B cell (primary cell): ENCODE measurements around the gene DHX40. TPM values are rescaled to one million over a fixed set of nuclear protein-coding genes. Genes with fewer than 3 reads are reported as not detected.

ENCODE experiments used
- ATAC-seq: fragments of 200-7000 bp; cut with Tn5 transposase; one replicate; pipeline ENCODE4 v1.10.0; 2021; ENCODE audit warnings: low read depth, mild to moderate bottlenecking, moderate number of reproducible peaks, moderate library complexity
- CTCF ChIA-PET: fragments of 350-600 bp; sonication (Branson Sonifier 250); formaldehyde crosslinking; loops from one replicate; lab custom pipeline; 2021; ENCODE audit warnings: antibody characterized with exemption, inconsistent platforms; lab: Charles Lee
- POLR2A ChIA-PET: fragments of 350-600 bp; sonication (Branson Sonifier 250); formaldehyde crosslinking; loops from one replicate; lab custom pipeline; 2021; ENCODE audit warnings: antibody characterized with exemption; lab: Charles Lee
- DNase-seq: peaks from one replicate; pipeline ENCODE4 v3.0.0; 2013
- H2AFZ ChIP-seq: 2 replicates; pipeline ENCODE4 v1.6.1; 2012; ENCODE audit warnings: mild to moderate bottlenecking, low read depth, low read length; ENCODE audit not compliant: insufficient read depth, poor library complexity, severe bottlenecking
- H3K27ac ChIP-seq, 2 donors: 1 replicate in 1 of 2; 2 replicates in 1 of 2; pipeline ENCODE4 v1.5.1; 2012 to 2013; ENCODE audit warnings: low read length in 2 of 2, mild to moderate bottlenecking in 2 of 2, moderate library complexity in 1 of 2
- H3K27me3 ChIP-seq, 4 experiments: fragments of 200-600 bp in 1 of 4; sonication (generic) in 1 of 4; replicated peaks in 1 of 4; 1 replicate in 2 of 4; 2 replicates in 2 of 4; pipeline versions ENCODE4 v1.6.1 to v1.7.0; 2013 to 2016; ENCODE audit warnings: low read length in 3 of 4, mild to moderate bottlenecking in 2 of 4, mixed read lengths in 1 of 4, moderate library complexity in 1 of 4; ENCODE audit not compliant: insufficient read depth in 4 of 4, control insufficient read depth in 3 of 4; ENCODE audit errors: control extremely low read depth in 1 of 4
- H3K36me3 ChIP-seq, 2 experiments: replicated peaks in 1 of 2; 1 replicate in 1 of 2; 2 replicates in 1 of 2; pipeline versions ENCODE4 v1.6.1 to v1.7.1; 2013; ENCODE audit warnings: low read length in 1 of 2; ENCODE audit not compliant: insufficient read depth in 2 of 2, control insufficient read depth in 1 of 2; ENCODE audit errors: control extremely low read depth in 1 of 2, extremely low read depth in 1 of 2
- H3K4me1 ChIP-seq, 2 donors: fragments of 200-600 bp in 1 of 2; sonication (generic) in 1 of 2; 1 replicate in 1 of 2; 2 replicates in 1 of 2; pipeline versions ENCODE4 v1.5.1 to v1.6.1; 2013 to 2017; ENCODE audit warnings: low read length in 2 of 2; ENCODE audit not compliant: control insufficient read depth in 2 of 2, insufficient read depth in 2 of 2
- H3K4me2 ChIP-seq: replicated peaks from 2 replicates; pipeline ENCODE3; 2012; ENCODE audit warnings: mild to moderate bottlenecking, low read depth, low read length; ENCODE audit not compliant: poor library complexity, severe bottlenecking
- H3K4me3 ChIP-seq, 5 experiments: fragments of 200-600 bp in 1 of 5; sonication (generic) in 1 of 5; 1 replicate in 3 of 5; 2 replicates in 2 of 5; pipeline versions ENCODE4 v1.5.1 to v1.7.0; 2011 to 2016; ENCODE audit warnings: low read length in 4 of 5, mild to moderate bottlenecking in 4 of 5, low read depth in 2 of 5, control low read depth in 1 of 5, moderate library complexity in 1 of 5; ENCODE audit not compliant: insufficient read depth in 1 of 5; ENCODE audit errors: control extremely low read depth in 1 of 5, extremely low read depth in 1 of 5
- H3K79me2 ChIP-seq: fragments of 200-600 bp; sonication (generic); one replicate; pipeline ENCODE4 v1.6.0; 2016; ENCODE audit warnings: low read length; ENCODE audit not compliant: control insufficient read depth, insufficient read depth
- H3K9ac ChIP-seq: fragments of 200-600 bp; sonication (generic); 2 replicates; pipeline ENCODE4 v1.6.1; 2017; ENCODE audit warnings: mild to moderate bottlenecking, low read length, moderate library complexity
- H3K9me3 ChIP-seq, 3 donors: one replicate each; pipeline versions ENCODE4 v1.6.1 to v1.7.1; 2013; ENCODE audit warnings: low read length in 2 of 3; ENCODE audit not compliant: control insufficient read depth in 2 of 3, insufficient read depth in 1 of 3; ENCODE audit errors: control extremely low read depth in 1 of 3
- H4K20me1 ChIP-seq: 2 replicates; pipeline ENCODE4 v1.6.0; 2012; ENCODE audit warnings: mild to moderate bottlenecking, low read length; ENCODE audit not compliant: insufficient read depth, control insufficient read depth, poor library complexity, severe bottlenecking
- H3K27ac Mint-ChIP-seq: one replicate; pipeline ENCODE4 v1.8.0; 2021; ENCODE audit warnings: mixed read lengths
- H3K27me3 Mint-ChIP-seq: one replicate; pipeline ENCODE4 v1.8.0; 2021; ENCODE audit warnings: mixed read lengths
- H3K4me1 Mint-ChIP-seq: one replicate; pipeline ENCODE4 v1.8.0; 2021; ENCODE audit warnings: mixed read lengths
- H3K4me3 Mint-ChIP-seq: one replicate; pipeline ENCODE4 v1.8.0; 2021; ENCODE audit warnings: mixed read lengths
- H3K9me3 Mint-ChIP-seq: one replicate; pipeline ENCODE4 v1.8.0; 2022; ENCODE audit warnings: mixed read lengths; ENCODE audit not compliant: insufficient read depth
- CTCF ChIP-seq: fragments of 200-600 bp; IDR thresholded peaks from one replicate; pipeline ENCODE4 v1.8.0; 2022; ENCODE audit warnings: antibody characterized with exemption, mild to moderate bottlenecking
- EZH2 ChIP-seq: IDR thresholded peaks from 2 replicates; pipeline ENCODE4 v1.6.1; 2012; ENCODE audit warnings: borderline replicate concordance, low read depth, mild to moderate bottlenecking, moderate library complexity, low read length; ENCODE audit not compliant: insufficient read depth, poor library complexity, severe bottlenecking
- WGBS: methylation state at CpG from one replicate; pipeline ENCODE4 v1.1.5; 2013; ENCODE audit warnings: missing lambda C conversion rate; ENCODE audit not compliant: insufficient coverage; 5-methylcytosine and 5-hydroxymethylcytosine counted together
- intact Hi-C: fragments of 100-400 bp; cut with micrococcal nuclease; formaldehyde crosslinking; loops from one replicate; pipeline ENCODE4 v1.10.0; 2022
- polyA plus RNA-seq: library from polyadenylated mRNA; depleted of rRNA; stranded (reverse); fragments of >200 nt; gene quantifications from 2 replicates; pipeline ENCODE4 v1.2.3, GENCODE V29; 2012
- total RNA-seq, 2 donors: library from RNA; stranded (reverse); fragments of 120-200 nt in 1 of 2; gene quantifications; 1 replicate in 1 of 2; 2 replicates in 1 of 2; pipeline versions ENCODE4 v1.2.3 to v1.2.4, GENCODE V29; 2013 to 2022

DHX40 gene
- total and polyA plus RNA-seq, 2 donors (not counting 1 experiment from before 2014, with no cell fraction given), result 10.4 to 28.7 TPM

- H3K27ac ChIP-seq, result no peak overlapping the region
- no peaks in the 10 kb centered on the region for H3K27me3 Mint-ChIP-seq
- H3K27ac Mint-ChIP-seq, result no peak overlapping the region
- peaks cover 83% of the 10 kb centered on the region for H3K79me2 ChIP-seq
- ChIA-PET CTCF (interaction anchor here (1.1 to 1.2 kb wide), 2 partner anchors 14 to 337 kb away, joined by 3 to 4 read pairs; no protein-coding TSS in a partner anchor), POLR2A (no interaction called here)
- ATAC-seq, result no peak
- intact Hi-C loops, result no loop called here
- peaks cover 30% of the 10 kb centered on the region for H3K4me1 Mint-ChIP-seq
- no peak overlapping the region for H3K4me3 ChIP-seq
- WGBS, result 100% methylated on average over 3 of the region's 6 CpGs
- H3K9ac ChIP-seq, result no peak overlapping the region
- TF ChIP-seq EZH2, result no peak
- TF ChIP-seq CTCF, result no peak
- no peaks in the 10 kb centered on the region for H3K9me3 Mint-ChIP-seq
- H3K4me2 ChIP-seq, result no peak overlapping the region
- peaks cover 20 to 26% of the 10 kb centered on the region in 2 donors for H3K4me1 ChIP-seq
- peaks cover 6% of the 10 kb centered on the region for H4K20me1 ChIP-seq
- H2AFZ ChIP-seq, result no peak overlapping the region
- no peaks in the 10 kb centered on the region for H3K27me3 ChIP-seq
- peaks cover 10 to 74% of the 10 kb centered on the region in 2 experiments for H3K36me3 ChIP-seq
- H3K9me3 ChIP-seq, result peaks cover 0 to 1% (median 0%) of the 10 kb centered on the region in 3 donors
- no peak for DNase-seq
- H3K4me3 Mint-ChIP-seq, result no peak overlapping the region
Measured at GRCh38 chr17:59647288-59647687, 81.9 kb downstream of the DHX40 start.

- Histone ChIP-seq H3K9me3 (peaks cover 0 to 1% (median 0%) of the 10 kb centered on the region in 3 donors), H3K4me1 (peaks cover 0 to 4% of the 10 kb centered on the region in 2 donors), H3K4me2 (no peak overlapping the region), H3K27me3 (no peaks in the 10 kb centered on the region), H3K79me2 (peaks cover 79% of the 10 kb centered on the region), H3K4me3 (no peak overlapping the region), H2AFZ (no peak overlapping the region), H3K27ac (peak overlapping the region in 1 of 2 donors; percentile 0), H4K20me1 (peaks cover 16% of the 10 kb centered on the region), H3K36me3 (peaks cover 13 to 86% of the 10 kb centered on the region in 2 experiments), H3K9ac (no peak overlapping the region)
- Mint-ChIP-seq H3K4me1 (peaks cover 10% of the 10 kb centered on the region), H3K4me3 (no peak overlapping the region), H3K9me3 (no peaks in the 10 kb centered on the region), H3K27me3 (no peaks in the 10 kb centered on the region), H3K27ac (no peak overlapping the region)
- POLR2A ChIA-PET, result interaction anchor here (0.7 kb wide), 1 partner anchor 1253 kb away, joined by 5 read pairs; no protein-coding TSS in a partner anchor
- no peak for DNase-seq
- intact Hi-C loops, result no loop called here
- no peak for ATAC-seq
- CTCF ChIA-PET, result interaction anchor here (1.0 kb wide), 1 partner anchor 25 kb away, joined by 4 read pairs; no protein-coding TSS in a partner anchor
- TF ChIP-seq CTCF (no peak), EZH2 (no peak)
Measured at GRCh38 chr17:59649886-59650285, 84.5 kb downstream of the DHX40 start.
